GM12892 (cell line): ENCODE measurements around the gene EXOC7.

Experiments
- POLR2A ChIP-seq: IDR thresholded peaks from 2 replicates; pipeline ENCODE4 v1.6.1; 2011; ENCODE audit warnings: low read depth, low read length, control low read depth
- POLR2AphosphoS5 ChIP-seq: IDR thresholded peaks from 2 replicates; pipeline ENCODE4 v1.6.1; 2011; ENCODE audit warnings: low read depth, low read length, control low read depth
- TAF1 ChIP-seq: IDR thresholded peaks from 2 replicates; pipeline ENCODE4 v1.6.1; 2011; ENCODE audit warnings: low read depth, mild to moderate bottlenecking, control low read depth, low read length, borderline replicate concordance

DNA sequence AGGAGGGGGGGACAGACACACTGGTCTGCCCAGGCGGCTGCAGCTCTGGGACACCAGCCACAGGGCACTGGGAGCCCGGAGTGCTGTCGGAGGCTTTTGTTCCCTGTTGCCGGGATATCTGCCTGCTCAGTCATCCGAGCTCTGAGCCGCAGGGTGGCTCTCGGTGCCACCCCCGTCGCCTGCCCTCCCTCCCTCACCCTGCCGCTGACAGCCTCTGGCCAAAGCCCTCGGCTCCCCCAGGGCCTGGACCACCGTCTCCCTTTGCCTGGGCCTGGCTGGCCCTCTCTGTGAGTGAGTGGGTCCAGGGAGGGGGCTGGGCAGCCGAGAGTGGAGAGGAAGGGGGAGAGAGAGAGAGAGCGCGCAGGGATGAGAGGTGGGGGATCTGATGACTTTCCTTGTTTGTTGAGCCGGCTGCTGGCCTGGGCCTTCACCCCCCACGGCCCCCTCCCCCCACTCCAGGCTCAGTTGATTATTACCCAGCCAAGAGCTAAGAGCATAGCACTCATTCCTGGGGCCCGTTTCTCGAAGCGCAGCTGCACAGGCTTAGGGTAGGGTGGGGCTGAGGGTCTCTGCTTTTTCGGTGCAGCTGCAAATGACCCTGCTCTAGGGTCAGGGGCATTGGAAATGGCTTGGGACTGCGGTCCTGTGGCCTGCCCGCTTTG lies 34.8 kb upstream of the EXOC7 start:
- TF ChIP-seq POLR2A (no peak), POLR2AphosphoS5 (no peak), TAF1 (no peak)
